SK-N-SH treated with all-trans-retinoic acid at 6 μM for 48 hours (cell line): ENCODE measurements around the gene FRAS1.
"Not testable (repeated sequence)": the region's sequence is repeated elsewhere in the genome, so short reads cannot be mapped to it uniquely, and the experiment has no call there.

ENCODE experiments used
- ATAC-seq: fragments of 200-7000 bp; cut with Tn5 transposase; 3 replicates; pipeline ENCODE4 v1.9.1; 2020; ENCODE audit warnings: mild to moderate bottlenecking, moderate library complexity
- ARNTL ChIP-seq: fragments of 450-650 bp; formaldehyde crosslinking; IDR thresholded peaks from 2 replicates; pipeline ENCODE4 v1.5.0; 2020; ENCODE audit warnings: low read depth, mild to moderate bottlenecking, moderate library complexity, borderline replicate concordance
- BACH2 ChIP-seq: fragments of 250-450 bp; sonication (Bioruptor Pico); IDR thresholded peaks from 2 replicates; pipeline ENCODE4 v1.9.0; 2021; ENCODE audit warnings: mild to moderate bottlenecking, borderline replicate concordance
- CSDC2 ChIP-seq: fragments of 250-450 bp; sonication (Bioruptor Pico); IDR thresholded peaks from 2 replicates; pipeline ENCODE4 v1.5.0; 2020; ENCODE audit warnings: mild to moderate bottlenecking, moderate library complexity
- GLIS3 ChIP-seq: fragments of 250-450 bp; sonication (Bioruptor Pico); IDR thresholded peaks from 2 replicates; pipeline ENCODE4 v1.5.0; 2020; ENCODE audit warnings: mild to moderate bottlenecking, moderate library complexity
- ISL1 ChIP-seq: fragments of 250-450 bp; sonication (Bioruptor Pico); IDR thresholded peaks from 2 replicates; pipeline ENCODE4 v2.1.2; 2022; ENCODE audit warnings: mild to moderate bottlenecking, moderate library complexity
- OSR1 ChIP-seq: fragments of 250-450 bp; sonication (Bioruptor Pico); IDR thresholded peaks from 2 replicates; pipeline ENCODE4 v1.8.0; 2022; ENCODE audit warnings: moderate library complexity, mild to moderate bottlenecking, inconsistent platforms
- PPARA ChIP-seq: fragments of 250-450 bp; sonication (Bioruptor Pico); IDR thresholded peaks from 2 replicates; pipeline ENCODE4 v1.5.0; 2020; ENCODE audit warnings: mild to moderate bottlenecking, borderline replicate concordance
- SNAI2 ChIP-seq: fragments of 250-450 bp; sonication (Bioruptor Pico); IDR thresholded peaks from 2 replicates; pipeline ENCODE4 v1.5.0; 2020; ENCODE audit warnings: mild to moderate bottlenecking, moderate library complexity
- TOX ChIP-seq: fragments of 250-450 bp; sonication (Bioruptor Pico); IDR thresholded peaks from 2 replicates; pipeline ENCODE4 v1.8.0; 2021; ENCODE audit warnings: mild to moderate bottlenecking, moderate library complexity, borderline replicate concordance
- ZC3H10 ChIP-seq: fragments of 250-450 bp; sonication (Bioruptor Pico); IDR thresholded peaks from 2 replicates; pipeline ENCODE4 v1.5.1; 2021; ENCODE audit warnings: mild to moderate bottlenecking, moderate library complexity
- ZFP3 ChIP-seq: fragments of 250-450 bp; sonication (Bioruptor Pico); IDR thresholded peaks from 2 replicates; pipeline ENCODE4 v1.5.0; 2020; ENCODE audit warnings: mild to moderate bottlenecking, moderate library complexity
- ZFP30 ChIP-seq: fragments of 450-650 bp; formaldehyde crosslinking; IDR thresholded peaks from 2 replicates; pipeline ENCODE4 v1.5.0; 2022; ENCODE audit warnings: mild to moderate bottlenecking, moderate library complexity
- ZNF565 ChIP-seq: fragments of 450-650 bp; formaldehyde crosslinking; conservative IDR thresholded peaks from 2 replicates; pipeline ENCODE4 v1.5.0; 2020; ENCODE audit warnings: low read depth, mild to moderate bottlenecking, moderate library complexity
- ZNF70 ChIP-seq: fragments of 450-650 bp; formaldehyde crosslinking; IDR thresholded peaks from 2 replicates; pipeline ENCODE4 v1.5.0; 2020; ENCODE audit warnings: mild to moderate bottlenecking, moderate library complexity
- ZNF8 ChIP-seq: fragments of 450-650 bp; formaldehyde crosslinking; IDR thresholded peaks from 2 replicates; pipeline ENCODE4 v1.5.0; 2020; ENCODE audit warnings: mild to moderate bottlenecking, moderate library complexity
- TF ChIP-seq, protein P1 (sequence below): fragments of 250-450 bp; sonication (Bioruptor Pico); IDR thresholded peaks from 2 replicates; pipeline ENCODE4 v1.5.0; 2020; ENCODE audit warnings: mild to moderate bottlenecking, moderate library complexity
- TF ChIP-seq, protein P2 (sequence below): fragments of 250-450 bp; sonication (Bioruptor Pico); IDR thresholded peaks from 2 replicates; pipeline ENCODE4 v1.8.0; 2021; ENCODE audit warnings: low read depth, mild to moderate bottlenecking, moderate library complexity, borderline replicate concordance
- TF ChIP-seq, protein P3 (sequence below): fragments of 250-450 bp; sonication (Bioruptor Pico); IDR thresholded peaks from 2 replicates; pipeline ENCODE4 v1.5.1; 2020; ENCODE audit warnings: low read depth, mild to moderate bottlenecking, moderate library complexity
- TF ChIP-seq, protein P4 (sequence below): fragments of 250-450 bp; sonication (Bioruptor Pico); IDR thresholded peaks from 2 replicates; pipeline ENCODE4 v1.8.0; 2020; ENCODE audit warnings: mild to moderate bottlenecking, moderate library complexity, borderline replicate concordance

FRAS1 gene

DNA sequence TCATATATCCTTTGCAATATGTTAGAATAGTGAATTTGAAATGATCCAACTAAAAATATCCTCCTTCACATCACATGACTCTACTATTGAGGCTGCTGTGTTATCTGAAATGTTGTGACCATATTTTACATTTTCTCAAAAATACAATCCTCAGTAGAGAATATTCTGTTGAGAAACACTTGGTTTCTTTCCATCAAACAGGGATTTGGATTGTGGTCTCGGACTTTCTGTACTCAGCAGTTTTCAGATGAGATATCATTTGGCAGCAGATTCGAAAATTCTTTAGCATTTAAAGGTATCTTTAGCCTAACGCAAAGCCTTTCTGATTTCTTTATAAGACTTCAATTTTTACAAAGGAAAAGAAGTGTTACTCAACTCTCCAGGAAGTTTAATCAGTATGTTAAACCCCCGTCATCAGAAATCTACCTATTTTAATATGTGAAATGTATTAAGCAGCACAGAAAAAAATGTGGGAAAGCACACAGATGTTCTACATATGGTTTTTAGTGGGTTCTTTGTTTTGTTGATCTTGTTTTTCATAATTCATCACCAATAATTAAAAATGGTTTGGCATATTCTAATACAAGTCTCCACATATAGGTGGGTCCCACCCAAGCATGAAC is 439.0 kb downstream of the FRAS1 start:
- ATAC-seq, result no peak
- TF ChIP-seq ZNF8 (CRISPR knock-in tag), result no peak
- no peak for TF ChIP-seq SNAI2 (CRISPR knock-in tag)
- TF ChIP-seq, protein P1, sequence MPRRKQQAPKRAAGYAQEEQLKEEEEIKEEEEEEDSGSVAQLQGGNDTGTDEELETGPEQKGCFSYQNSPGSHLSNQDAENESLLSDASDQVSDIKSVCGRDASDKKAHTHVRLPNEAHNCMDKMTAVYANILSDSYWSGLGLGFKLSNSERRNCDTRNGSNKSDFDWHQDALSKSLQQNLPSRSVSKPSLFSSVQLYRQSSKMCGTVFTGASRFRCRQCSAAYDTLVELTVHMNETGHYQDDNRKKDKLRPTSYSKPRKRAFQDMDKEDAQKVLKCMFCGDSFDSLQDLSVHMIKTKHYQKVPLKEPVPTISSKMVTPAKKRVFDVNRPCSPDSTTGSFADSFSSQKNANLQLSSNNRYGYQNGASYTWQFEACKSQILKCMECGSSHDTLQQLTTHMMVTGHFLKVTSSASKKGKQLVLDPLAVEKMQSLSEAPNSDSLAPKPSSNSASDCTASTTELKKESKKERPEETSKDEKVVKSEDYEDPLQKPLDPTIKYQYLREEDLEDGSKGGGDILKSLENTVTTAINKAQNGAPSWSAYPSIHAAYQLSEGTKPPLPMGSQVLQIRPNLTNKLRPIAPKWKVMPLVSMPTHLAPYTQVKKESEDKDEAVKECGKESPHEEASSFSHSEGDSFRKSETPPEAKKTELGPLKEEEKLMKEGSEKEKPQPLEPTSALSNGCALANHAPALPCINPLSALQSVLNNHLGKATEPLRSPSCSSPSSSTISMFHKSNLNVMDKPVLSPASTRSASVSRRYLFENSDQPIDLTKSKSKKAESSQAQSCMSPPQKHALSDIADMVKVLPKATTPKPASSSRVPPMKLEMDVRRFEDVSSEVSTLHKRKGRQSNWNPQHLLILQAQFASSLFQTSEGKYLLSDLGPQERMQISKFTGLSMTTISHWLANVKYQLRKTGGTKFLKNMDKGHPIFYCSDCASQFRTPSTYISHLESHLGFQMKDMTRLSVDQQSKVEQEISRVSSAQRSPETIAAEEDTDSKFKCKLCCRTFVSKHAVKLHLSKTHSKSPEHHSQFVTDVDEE (CRISPR knock-in tag), result no peak
- TF ChIP-seq ZNF70 (CRISPR knock-in tag), result no peak
- TF ChIP-seq ZFP3 (CRISPR knock-in tag), result no peak
- no peak for TF ChIP-seq ZC3H10 (CRISPR knock-in tag)

- ATAC-seq, result not testable (repeated sequence)
Measured at GRCh38 chr4:78506260-78506659, 449.1 kb downstream of the FRAS1 start.

GRCh38 chr4:78509043-78509442 is 451.9 kb downstream of the FRAS1 start:
- ATAC-seq, result no peak
- TF ChIP-seq, protein P2, sequence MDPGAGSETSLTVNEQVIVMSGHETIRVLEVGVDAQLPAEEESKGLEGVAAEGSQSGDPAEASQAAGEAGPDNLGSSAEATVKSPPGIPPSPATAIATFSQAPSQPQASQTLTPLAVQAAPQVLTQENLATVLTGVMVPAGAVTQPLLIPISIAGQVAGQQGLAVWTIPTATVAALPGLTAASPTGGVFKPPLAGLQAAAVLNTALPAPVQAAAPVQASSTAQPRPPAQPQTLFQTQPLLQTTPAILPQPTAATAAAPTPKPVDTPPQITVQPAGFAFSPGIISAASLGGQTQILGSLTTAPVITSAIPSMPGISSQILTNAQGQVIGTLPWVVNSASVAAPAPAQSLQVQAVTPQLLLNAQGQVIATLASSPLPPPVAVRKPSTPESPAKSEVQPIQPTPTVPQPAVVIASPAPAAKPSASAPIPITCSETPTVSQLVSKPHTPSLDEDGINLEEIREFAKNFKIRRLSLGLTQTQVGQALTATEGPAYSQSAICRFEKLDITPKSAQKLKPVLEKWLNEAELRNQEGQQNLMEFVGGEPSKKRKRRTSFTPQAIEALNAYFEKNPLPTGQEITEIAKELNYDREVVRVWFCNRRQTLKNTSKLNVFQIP, result no peak
- TF ChIP-seq PPARA (CRISPR knock-in tag) (no peak), ZFP30 (CRISPR knock-in tag) (no peak), ARNTL (CRISPR knock-in tag) (no peak), ZNF8 (CRISPR knock-in tag) (no peak), GLIS3 (CRISPR knock-in tag) (no peak), SNAI2 (CRISPR knock-in tag) (no peak), ISL1 (no peak), ZNF565 (CRISPR knock-in tag) (no peak), TOX (CRISPR knock-in tag) (no peak), ZC3H10 (CRISPR knock-in tag) (no peak), CSDC2 (CRISPR knock-in tag) (no peak), OSR1 (no peak), BACH2 (CRISPR knock-in tag) (no peak)
- TF ChIP-seq, protein P3, sequence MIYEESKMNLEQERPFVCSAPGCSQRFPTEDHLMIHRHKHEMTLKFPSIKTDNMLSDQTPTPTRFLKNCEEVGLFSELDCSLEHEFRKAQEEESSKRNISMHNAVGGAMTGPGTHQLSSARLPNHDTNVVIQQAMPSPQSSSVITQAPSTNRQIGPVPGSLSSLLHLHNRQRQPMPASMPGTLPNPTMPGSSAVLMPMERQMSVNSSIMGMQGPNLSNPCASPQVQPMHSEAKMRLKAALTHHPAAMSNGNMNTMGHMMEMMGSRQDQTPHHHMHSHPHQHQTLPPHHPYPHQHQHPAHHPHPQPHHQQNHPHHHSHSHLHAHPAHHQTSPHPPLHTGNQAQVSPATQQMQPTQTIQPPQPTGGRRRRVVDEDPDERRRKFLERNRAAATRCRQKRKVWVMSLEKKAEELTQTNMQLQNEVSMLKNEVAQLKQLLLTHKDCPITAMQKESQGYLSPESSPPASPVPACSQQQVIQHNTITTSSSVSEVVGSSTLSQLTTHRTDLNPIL (CRISPR knock-in tag), result no peak
- TF ChIP-seq, protein P1 (CRISPR knock-in tag), result no peak
- TF ChIP-seq, protein P4, sequence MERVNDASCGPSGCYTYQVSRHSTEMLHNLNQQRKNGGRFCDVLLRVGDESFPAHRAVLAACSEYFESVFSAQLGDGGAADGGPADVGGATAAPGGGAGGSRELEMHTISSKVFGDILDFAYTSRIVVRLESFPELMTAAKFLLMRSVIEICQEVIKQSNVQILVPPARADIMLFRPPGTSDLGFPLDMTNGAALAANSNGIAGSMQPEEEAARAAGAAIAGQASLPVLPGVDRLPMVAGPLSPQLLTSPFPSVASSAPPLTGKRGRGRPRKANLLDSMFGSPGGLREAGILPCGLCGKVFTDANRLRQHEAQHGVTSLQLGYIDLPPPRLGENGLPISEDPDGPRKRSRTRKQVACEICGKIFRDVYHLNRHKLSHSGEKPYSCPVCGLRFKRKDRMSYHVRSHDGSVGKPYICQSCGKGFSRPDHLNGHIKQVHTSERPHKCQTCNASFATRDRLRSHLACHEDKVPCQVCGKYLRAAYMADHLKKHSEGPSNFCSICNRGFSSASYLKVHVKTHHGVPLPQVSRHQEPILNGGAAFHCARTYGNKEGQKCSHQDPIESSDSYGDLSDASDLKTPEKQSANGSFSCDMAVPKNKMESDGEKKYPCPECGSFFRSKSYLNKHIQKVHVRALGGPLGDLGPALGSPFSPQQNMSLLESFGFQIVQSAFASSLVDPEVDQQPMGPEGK (CRISPR knock-in tag), result no peak
